Inflammatory macrophage (primary cell): ENCODE measurements around the gene FOXC2.
"Not testable (repeated sequence)": the region's sequence is repeated elsewhere in the genome, so short reads cannot be mapped to it uniquely, and the experiment has no call there.

Experiments used
- DNase-seq, 2 donors: peaks; one replicate each; pipeline ENCODE4 v3.0.0-alpha.2; 2020 to 2022

Gene FOXC2

DNA sequence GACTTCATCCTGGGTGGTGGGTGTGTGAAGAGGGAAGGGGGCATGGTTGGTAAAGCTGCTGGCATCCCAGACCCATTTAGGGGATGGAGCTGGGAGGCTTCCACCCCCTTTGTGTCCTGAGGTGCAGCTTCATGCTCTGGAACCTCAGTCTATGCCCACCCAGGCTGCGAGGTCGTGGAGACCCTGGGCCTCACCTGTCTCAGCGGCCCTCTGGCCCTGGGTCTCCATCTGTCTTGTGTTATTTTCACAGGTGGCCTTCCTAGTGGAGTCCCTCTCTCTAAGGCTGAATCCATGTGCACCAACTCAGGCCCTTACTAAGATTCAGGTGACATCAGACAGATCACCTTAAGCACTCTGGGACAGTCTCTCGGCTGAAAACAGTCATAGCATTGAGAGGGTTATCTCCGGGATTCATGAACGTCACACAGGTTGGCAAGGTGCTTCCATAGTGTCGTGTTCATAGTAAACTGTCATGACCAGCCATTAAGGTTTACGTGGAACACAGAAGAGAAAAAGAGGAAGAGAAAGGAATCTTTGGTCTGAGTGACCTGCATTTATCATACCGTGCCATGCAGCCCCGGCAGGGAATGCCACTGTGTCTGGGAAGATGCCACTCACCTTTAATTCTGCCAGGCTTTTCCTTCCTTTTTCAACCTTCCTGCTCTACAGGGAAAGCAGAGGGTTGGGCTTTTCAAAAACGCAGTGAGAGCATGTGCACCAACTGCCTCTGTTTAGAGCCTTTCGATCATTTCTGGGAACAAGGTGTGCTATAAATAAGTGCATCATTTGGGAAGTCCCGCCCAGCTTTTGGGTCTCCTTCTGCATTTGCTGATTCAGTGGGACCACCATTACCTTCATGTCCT is 7.2 kb downstream of the FOXC2 start:
- DNase-seq, result no peak

DNA sequence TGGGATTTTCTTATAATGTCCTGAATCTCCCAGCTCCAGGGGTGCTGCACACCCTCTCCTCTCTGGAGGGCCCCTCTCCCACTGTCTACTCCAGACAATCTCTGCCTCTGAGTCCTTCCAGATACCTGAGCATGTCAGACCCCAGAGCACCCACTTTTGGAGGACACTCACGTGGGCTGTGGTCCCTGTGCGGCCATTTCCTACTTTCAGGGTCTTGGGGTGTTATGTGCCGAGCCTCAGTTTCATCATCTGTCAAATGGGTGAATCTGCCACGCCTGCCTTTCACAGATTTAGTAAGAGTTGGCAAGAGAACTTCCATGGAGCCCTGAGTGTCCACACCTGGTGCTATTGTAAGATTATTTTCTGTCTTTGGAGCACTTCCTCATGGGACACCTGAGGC is 8.0 kb downstream of the FOXC2 start:
- DNase-seq, result no peak

DNA sequence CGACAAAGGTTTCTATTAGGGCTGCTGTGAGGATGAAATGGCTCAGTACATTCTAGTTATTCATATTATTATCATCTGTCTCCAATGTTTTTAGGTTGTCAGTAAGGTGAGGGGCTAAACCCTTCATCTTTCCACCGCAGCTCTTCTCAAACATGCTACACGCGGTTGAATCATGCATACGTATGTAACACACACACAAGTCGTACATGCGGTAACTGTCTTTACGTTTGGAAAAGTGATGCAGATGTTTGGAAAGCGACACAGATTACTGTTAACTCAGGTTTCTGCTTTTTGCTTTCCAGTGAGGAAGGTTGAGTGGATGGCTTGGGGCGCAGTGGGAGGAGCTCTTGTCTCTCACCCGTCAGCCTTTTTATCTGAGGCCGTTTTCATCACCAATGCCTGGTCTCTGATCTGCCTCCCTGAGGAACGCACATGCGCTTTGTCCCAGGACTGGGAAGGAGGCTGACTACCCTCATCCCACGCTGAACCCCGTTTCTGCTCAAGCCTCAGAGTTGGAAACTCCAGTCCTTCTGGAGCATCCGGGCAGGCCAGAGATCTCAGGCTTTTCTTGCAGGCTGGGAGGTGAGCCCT is 8.6 kb downstream of the FOXC2 start:
- DNase-seq, result no peak

DNA sequence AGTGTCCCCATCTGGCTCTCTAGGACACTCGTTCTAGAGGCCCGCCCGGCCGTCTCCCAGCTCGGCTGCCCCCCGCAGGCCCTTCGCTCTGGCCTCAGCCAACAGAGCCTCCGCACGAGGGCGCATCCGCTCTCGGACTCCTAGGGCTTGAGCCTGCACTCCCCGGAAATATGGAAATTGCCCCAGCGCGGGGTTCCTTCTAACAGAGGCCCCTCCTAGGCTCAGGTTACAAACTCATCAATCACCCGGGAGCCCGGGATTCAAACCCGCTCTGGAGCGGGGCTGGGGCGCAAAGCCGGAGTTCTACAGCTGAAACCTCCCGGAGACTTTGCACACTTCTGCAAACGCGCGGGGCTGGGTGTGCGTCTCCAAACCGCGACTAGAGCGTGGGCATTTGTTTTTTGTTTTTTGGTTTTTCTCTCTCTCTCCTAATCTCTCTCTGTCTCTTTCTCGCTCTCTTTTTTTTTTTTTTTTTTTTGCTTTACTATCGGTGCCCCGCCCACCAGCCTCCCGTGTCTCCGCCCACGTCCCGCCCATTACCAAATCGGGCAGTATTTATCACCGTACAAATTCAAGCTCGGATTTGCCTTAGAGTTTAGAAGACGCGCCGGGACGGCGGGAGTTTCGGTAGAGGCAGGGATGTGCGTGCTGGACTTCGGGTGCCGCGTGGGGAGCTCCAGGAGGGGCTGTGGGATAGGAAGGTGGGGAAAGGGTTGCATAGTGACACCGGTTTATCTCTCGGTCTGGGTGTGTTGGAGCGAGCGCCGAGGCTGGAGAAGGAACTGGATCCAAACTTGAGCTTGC is 9.3 kb downstream of the FOXC2 start:
- DNase-seq, result peak; percentile 16 to 45

DNA sequence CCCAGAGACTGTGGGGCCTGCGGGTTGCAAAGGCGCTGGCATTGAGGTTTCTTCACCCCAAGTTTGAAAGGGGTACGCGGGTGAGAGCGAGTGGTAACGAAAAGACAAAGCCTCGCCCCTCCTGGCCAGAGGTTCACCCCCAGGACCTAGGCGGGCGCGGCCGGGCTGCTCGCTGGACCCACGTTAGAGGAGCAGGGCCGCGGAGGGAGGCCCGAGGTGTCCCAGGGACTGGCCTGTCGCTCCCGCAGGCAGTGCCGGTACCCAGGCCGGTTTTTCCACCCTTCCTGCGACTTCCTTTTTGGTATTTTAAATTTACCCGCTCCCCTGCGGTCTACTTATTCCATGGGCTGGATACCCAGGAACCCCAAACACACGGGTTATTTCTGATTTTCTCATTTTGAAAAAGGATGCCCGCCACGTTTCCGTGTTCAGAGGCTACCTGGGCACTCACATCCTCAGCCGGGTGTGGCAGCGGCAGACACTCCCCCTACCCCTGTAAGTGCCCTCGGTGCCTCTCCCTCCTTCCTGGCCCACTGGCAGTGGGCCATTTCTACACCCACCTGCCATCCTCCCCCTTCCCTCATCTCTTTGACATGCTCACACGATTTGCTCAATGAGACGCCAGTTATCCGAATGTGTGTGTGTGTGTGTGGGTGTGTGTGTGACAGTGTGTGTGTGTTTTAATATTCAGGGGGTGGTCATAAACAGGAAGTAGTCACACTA is 10.1 kb downstream of the FOXC2 start:
- no peak for DNase-seq

DNA sequence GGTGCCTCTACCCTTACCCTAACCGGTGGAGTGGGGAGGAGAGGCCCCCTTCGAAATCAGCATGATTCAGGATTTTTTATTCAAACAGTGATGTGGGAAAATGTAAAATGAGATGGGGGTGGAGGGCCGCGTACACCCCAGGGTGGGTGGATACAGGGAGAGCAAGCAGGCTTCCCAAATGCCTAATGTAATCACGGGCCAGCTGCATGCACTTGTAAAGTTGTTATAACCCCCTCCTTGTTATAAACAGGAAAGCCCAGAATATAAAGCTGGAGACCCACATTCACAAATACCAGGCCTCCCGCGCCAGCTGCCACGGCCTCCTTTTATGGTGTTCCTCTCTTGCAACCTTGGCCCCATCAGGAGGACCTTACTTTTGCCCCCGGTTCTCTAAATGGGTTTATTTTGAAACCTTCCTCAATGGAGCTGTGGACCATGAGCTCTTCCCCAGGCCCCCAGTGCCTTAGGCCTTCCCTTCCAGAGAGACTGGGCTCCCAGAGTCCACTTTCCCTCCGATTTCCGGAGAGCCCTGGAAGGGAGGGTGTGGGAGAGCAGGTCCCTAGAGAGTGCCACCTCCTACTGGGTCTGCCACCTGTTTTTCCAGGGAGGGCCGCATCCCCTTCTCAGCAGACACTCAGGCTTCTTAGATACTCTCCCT is 10.8 kb downstream of the FOXC2 start:
- DNase-seq, result no peak

DNA sequence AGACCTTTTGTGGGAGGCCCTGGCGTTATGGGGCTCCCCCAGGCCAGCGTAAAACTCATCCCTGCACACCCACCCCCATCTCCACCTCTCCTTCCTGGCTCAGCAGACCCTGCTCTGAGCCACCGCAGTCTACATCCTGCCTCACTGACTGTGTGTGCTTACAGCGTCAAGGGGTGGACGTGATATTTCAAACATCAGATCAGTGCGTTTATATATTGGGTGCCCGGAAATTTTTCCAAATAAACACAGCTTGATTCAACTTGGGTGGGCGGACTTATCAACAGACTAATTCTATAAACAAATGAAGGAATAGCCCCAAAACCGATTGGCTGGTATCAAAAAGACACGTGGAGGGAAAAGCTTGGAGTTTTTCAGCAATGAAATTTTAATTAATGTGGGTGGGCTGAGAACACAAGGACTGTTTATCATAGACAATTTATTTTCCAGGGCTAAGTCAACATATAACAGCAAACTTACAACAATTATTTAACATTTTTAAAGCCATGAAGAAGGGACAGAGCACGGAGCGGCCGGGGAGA is 11.5 kb downstream of the FOXC2 start, which contains the start of gene FOXL1:
Gene FOXL1, plus strand, starts transcription at position 489 of the 539 bp plus-strand sequence. CDS start 175 bp downstream, outside the sequence.
- DNase-seq, result no peak

DNA sequence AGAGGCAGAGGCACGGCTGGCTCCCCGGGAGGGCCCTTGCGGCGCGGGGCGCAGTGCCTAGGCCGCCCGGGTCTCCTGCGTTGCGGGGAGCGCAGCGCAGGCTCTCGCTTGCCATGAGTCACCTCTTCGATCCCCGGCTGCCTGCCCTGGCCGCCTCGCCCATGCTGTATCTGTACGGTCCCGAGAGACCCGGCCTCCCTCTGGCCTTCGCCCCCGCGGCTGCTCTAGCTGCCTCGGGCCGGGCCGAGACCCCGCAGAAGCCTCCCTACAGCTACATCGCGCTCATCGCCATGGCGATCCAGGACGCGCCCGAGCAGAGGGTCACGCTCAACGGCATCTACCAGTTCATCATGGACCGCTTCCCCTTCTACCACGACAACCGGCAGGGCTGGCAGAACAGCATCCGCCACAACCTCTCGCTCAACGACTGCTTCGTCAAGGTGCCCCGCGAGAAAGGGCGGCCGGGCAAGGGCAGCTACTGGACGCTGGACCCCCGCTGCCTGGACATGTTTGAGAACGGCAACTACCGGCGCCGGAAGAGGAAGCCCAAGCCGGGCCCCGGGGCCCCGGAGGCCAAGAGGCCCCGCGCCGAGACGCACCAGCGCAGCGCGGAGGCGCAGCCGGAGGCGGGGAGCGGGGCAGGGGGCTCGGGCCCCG is 12.1 kb downstream of the FOXC2 start:
- DNase-seq, result no peak

DNA sequence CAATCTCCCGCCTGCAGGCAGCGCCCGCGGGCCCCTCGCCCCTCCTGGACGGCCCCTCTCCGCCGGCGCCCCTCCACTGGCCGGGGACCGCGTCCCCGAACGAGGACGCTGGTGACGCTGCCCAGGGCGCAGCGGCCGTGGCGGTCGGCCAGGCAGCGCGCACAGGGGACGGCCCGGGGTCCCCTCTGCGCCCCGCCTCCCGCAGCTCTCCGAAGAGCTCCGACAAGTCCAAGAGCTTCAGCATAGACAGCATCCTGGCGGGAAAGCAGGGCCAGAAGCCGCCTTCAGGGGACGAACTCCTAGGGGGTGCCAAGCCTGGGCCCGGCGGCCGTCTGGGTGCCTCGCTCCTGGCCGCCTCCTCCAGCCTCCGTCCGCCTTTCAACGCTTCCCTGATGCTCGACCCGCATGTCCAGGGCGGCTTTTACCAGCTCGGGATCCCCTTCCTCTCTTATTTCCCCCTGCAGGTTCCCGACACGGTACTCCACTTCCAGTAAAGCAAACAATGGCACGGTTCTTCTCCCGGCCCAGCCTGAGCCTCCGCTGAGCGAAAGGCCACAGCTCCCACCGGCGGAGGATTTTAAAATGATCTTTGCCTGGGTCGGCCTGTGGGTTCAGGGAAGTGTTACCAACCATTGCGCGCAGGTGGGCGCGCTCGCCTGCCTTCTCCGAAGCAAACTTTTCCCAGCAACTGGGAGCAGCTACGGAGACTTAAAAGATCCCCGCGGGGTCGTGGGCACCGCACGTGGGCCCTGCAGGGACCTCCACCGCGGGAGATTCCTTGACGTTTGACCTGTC is 12.8 kb downstream of the FOXC2 start:
- DNase-seq, result no peak

DNA sequence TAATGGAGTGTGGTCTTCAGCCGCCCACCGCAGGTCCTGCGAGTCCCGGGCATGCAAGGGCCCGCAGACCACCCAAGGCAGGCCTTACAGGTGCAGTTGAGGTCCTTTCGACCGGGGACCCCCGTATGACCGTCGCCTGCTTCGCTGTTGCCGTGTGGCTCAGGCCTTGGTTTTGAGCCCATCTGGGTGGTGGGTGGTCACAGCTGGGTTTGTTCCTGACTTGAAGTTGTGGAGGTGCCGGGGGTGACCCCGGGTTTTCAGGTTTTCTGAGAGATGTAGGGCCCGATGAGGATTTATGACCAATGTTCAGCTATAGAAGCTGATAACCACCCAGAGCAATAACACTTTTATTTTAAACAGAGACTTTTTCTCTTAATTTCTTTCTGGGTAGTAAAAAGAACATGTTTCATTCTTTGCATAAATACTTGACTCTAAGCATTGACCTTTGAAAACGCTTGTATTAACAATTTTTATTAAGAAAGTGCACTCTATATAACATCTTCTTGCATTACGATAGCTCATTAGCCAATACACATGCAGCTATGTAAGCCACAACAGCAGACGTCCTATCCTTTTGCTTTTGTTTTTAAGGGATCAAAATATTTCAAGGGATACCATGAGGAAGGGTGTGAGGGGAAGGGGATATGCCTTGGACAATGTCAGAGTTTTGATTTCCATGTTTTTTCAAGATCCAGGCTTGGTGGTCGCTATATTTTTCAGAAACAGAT is 13.6 kb downstream of the FOXC2 start:
- no peak for DNase-seq

DNA sequence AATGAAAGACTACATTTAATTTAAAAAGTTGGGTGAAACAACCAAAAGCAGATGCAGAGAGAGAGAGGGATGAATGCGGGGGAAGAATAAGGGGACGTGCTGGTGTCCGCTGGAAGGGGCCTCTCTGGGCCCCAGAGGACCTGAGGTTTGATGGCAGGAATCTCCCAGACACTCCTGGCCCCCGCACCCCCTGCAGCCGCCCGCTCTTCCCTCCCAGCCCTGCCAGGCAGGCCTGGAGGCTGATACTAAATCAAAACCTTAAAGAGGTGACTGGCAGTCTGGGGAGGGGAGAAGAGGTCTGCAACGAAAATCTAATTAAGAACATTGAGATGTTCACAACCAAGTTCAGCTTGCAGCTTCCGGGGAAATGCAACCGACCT is 14.2 kb downstream of the FOXC2 start:
- DNase-seq, result no peak

DNA sequence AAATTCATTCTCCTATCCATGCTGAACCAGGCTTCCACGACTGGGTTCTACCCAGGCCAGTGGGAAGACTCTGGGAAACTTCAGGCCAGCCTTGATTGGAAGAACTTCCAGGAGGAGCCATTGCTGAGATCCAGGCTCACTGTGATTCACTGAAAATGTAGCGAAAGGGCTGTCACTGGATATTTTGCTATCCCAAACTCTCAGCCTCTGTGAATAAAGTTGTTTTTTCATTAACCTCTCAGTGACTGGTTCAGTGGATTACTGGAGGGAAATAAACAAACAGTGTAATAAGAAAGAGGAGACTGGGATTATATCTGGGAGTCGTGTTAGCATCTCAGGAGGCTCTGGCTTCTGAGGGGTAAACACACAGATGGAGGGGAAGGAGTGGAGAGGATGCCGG is 14.8 kb downstream of the FOXC2 start:
- DNase-seq, result no peak

DNA sequence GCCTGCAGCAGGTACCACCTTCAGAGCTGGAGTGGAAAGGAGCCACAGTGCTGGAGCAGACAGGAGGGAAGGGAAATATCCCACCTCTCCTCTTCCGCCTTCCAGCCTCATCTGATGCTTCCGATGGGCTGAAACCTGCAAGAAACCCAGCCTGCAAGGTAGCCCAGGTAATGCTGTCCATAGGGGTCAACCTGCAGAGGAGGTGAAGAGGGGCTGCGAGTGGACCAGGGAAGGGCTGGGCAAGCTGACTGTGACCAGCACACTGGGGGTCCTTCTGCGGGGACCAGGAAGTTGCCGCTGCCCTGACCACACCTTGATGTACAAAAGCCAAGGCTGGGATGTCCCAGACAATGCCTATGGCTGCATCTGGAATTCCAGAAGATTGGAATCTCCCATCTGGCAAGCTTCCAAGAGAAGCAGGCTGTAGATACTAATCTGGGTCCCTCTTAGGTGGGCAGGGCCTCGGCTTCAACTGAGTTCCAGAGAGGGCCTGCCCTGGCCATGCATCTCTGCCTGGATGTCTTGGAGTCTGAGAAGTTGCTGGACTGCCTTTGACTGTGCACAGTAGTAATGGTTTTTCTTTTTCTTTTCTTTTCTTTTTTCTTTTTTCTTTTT is 17.5 kb downstream of the FOXC2 start:
- no peak for DNase-seq

DNA sequence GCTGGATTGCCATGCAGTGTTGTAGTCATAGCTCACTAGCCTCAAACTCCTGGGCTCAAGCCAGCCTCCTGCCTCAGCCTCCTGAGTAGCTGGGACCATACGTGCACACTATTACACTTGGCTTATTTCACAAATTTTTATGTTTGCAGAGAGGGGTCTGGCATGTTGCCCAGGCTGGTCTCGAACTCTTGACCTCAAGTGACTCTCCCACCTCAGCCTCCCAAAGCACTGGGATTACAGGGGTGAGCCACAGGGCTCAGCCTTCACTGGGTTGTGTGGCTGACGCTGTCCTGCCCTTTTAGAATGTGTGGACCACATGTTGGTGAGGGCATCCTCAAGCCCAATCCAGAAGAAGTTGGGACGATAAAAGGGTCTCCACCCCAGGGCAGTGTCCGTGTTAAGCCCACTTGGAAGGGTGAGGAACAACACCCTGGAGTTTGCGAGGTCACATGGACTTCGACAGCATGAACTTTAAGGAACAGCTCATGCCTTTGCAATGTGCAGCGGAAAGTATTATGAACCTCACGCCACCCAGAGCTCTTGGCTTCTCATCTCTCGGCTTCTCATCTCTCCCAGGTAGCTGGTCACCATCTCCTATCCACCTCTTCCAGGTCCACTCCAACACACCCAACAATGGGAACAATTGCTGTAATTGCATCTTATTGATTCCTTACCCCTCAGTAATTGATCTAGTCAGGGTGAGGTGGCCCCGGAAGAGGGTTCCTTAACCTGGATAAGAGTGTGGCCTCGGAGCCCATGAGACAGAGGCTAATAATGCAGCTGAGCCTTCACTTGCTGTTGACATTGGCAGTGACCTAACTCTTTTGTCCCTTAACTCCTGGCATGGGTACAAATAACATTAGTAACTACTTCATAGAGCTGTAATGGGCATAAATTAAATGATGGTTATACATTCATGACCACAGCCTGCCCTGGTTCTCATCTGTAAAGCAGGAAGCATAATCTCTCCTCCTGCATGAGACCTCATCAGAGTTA is 18.4 kb downstream of the FOXC2 start:
- no peak for DNase-seq

DNA sequence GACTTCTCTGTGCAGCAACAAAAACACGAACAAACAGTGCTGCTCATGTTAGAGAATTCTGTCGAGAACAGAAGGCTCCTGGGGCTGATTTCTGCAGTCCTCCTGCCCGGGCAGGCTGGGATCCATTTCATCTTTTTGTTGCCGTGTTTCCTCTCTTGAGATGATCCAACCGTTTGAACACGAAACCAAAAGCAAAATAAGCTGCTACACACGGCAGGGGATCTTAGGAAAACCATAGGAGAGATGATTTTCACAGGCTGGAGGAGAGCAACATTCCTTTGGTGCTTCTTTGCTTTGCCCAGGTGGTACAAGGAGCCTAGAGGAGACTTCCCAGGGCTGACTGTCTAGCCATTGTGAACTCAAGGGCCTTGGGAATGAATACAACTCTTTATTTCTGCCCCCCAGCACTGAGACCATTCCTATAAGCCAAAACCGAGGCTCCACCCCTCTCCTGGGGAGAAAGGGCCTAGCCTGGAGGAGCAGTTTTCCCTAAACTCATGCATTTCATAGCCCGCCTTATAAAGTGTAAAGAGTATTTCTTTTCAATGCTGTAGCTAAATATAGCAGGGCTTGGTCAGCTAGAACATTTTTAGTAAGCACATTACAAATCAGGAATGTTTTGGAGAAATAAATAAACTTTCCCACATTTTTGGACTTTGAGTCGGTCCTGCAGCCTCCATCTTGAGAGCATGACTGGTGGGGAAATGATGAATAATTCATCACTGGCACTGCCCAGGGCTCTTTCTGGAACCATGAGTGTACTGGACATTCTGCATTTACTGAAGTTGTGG is 19.4 kb downstream of the FOXC2 start:
- DNase-seq, result no peak

DNA sequence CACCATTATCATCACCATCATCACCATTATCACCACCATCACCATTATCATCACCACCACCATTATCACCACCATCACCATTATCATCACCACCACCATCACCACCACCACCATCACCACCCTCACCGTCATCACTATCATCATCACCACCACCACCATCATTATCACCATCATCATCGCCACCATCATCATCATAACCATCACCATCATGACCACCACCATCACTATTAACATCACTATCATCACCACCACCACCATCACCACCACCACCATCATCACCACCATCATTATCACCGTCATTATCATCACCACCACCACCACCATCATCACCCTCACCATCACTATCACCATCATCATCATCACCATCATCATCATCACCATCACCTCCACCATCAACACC is 20.9 kb downstream of the FOXC2 start:
- DNase-seq, result no peak

DNA sequence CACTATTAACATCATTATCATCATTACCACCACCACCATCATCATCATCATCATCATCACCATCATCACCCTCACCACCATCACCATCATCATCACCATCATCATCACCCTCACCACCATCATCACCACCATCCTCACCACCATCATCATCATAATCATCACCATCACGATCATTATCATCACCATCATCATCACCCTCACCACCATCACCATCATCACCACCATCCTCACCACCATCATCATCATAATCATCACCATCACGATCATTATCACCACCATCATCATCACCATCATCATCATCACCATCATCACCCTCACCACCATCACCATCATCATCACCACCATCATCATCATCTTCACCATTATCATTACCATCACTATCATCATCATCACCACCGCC is 21.3 kb downstream of the FOXC2 start:
- DNase-seq, result not testable (repeated sequence)
